Measurements from ENCODE around the gene PCDHA13.
"Not testable (repeated sequence)": the region's sequence is repeated elsewhere in the genome, so short reads cannot be mapped to it uniquely, and the experiment has no call there.

Gene PCDHA13

GRCh38 chr5:140868721-140869554 is 13.0 kb upstream of the PCDHA13 start, which contains the start of gene PCDHA11:
Gene PCDHA11 (plus strand): TSS chr5:140868957. CDS start chr5:140869104, 147 bp downstream.
- no peak for DNase-seq (ENCODE audit: low spot score)

GRCh38 chr5:140869555-140869886 is 12.4 kb upstream of the PCDHA13 start:
- no peak for DNase-seq (ENCODE audit: low spot score)

- no peak for DNase-seq (ENCODE audit: low spot score)
Measured at GRCh38 chr5:140870221-140871201, 11.4 kb upstream of the PCDHA13 start.

GRCh38 chr5:140875085-140876065 is 6.5 kb upstream of the PCDHA13 start, which contains the start of gene PCDHA12:
Gene PCDHA12 (plus strand): TSS chr5:140875308. CDS start chr5:140875473, 165 bp downstream.
- no peak for DNase-seq (ENCODE audit: low spot score)

- DNase-seq (ENCODE audit: low spot score), result not testable (repeated sequence)
Measured at GRCh38 chr5:140876541-140877261, 5.2 kb upstream of the PCDHA13 start.

GRCh38 chr5:140877262-140877581 is 4.7 kb upstream of the PCDHA13 start:
- DNase-seq (ENCODE audit: low spot score), result no peak

GRCh38 chr5:140882591-140882899 is 621 bp downstream of the PCDHA13 start:
- DNase-seq (ENCODE audit: low spot score), result no peak

- no peak for DNase-seq (ENCODE audit: low spot score)
Measured at GRCh38 chr5:140883373-140883772, 1.4 kb downstream of the PCDHA13 start.

GRCh38 chr5:140883927-140884697 is 2.2 kb downstream of the PCDHA13 start:
- DNase-seq (ENCODE audit: low spot score), result no peak

GRCh38 chr5:140916325-140916724 is 34.4 kb downstream of the PCDHA13 start:
- DNase-seq (ENCODE audit: low spot score), result no peak

GRCh38 chr5:140923601-140924000 is 41.7 kb downstream of the PCDHA13 start:
- DNase-seq (ENCODE audit: low spot score), result no peak

GRCh38 chr5:140925806-140926442 is 44.0 kb downstream of the PCDHA13 start, which contains the start of gene PCDHAC1:
Gene PCDHAC1 (plus strand): TSS chr5:140926299. CDS start chr5:140926893, 594 bp downstream.
- no peak for DNase-seq (ENCODE audit: low spot score)

- peak; percentile 1 for DNase-seq (ENCODE audit: low spot score)
Measured at GRCh38 chr5:140926443-140927227, 44.7 kb downstream of the PCDHA13 start.

GRCh38 chr5:140927228-140927573 is 45.3 kb downstream of the PCDHA13 start:
- no peak for DNase-seq (ENCODE audit: low spot score)
